GM21576 (cell line): Measurements from ENCODE around the gene TPCN1.
A peak's percentile ranks its signal among the peaks of the same experiment; 100 is the strongest.

Experiments used
- ATAC-seq: cut with Tn5 transposase; IDR thresholded peaks from one replicate; pipeline ENCODE4 v1.9.1; 2021; ENCODE audit warnings: mild to moderate bottlenecking, moderate library complexity; ENCODE audit not compliant: unreplicated experiment

Gene TPCN1

DNA sequence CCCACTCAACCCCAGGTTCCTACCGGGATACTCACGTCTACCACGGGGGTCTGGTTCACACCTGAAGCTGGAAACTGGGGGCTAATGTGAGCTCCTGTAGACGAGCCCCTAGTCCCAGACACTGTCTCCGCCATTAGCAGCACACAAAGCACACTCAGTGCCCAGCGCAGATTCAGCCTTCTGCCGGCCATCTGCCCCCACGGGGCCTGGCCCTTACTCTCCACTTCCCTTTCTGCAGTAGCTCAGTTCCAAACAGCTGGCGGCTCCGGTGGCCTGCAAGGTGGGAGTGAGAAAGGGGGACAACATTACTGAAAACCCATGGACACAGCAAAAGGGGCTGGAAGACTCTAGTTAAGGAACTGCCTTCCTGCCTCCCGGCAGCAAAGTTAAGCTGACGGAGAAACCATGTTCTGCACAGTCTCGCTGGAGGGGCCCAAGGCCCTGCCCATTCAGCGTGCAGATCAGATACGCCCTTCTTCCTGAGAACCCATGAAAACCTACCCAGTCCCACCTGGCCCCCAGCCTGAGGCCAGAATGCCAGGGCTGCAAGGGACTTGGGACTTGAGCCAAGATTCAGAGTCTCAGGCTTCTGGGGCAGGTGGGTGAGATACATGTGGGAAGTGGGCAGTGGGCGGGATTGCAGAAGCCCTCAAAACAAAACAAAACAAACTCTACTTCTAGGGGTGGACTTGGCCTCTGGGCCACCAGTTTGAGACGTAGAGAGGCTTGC is 111.6 kb downstream of the TPCN1 start:
- ATAC-seq, result no peak

DNA sequence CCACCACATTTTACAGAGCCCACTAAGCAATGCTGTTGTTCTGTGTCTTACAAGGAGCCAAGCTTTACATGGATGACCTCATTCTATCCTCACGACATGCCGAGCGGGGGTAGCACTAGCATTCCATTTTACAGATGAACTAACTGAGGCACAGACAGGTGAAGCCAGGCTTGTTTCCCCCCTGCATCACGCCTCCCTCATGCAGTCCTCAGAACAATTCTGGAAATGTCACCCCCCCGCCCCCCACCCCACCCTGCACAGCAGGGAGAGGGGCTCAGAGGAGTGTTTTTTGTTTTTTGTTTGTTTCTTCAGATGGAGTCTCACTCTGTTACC is 112.1 kb downstream of the TPCN1 start:
- ATAC-seq, result no peak

DNA sequence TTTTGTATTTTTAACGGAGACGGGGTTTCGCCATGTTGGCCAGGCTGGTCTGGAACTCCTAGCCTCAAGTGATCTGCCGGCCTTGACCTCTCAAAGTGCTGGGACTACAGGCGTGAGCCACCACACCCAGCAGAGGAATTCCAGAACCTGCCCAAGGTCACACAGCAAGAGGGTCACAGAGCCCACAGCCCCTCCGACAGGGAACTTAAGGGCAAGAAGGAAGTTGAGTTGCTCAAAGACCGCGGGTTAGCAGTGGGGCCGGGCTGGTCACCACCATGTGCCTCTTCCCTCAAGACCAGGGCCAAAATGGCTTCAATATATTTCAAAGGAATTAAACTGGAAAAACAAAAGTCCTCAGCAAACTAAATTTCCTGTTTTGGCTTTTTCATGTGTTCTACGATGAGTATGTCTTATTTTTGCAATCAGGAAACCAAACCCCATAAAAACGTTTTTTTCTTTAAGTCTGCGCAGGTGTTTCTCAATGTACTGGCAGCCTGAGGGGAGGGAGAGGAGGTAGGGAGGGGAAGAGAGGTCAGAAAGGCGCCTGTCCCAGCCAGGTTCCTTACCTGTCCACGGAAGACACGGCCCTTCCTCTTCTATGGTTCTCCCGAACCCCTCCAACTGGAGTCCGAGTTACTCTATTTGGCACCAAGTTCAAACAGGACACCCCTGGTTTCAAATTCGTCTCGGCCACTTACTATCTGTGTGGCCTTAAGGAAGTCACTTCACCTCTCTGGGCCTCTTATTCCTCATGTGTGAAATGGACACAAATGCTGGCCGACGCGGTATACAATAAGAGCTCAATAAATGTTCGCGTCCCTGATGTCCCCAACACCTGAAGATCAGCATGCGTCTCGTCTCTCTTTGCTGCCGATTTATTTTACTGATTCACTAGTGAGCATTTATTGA is 112.9 kb downstream of the TPCN1 start:
- ATAC-seq, result peak; percentile 12

DNA sequence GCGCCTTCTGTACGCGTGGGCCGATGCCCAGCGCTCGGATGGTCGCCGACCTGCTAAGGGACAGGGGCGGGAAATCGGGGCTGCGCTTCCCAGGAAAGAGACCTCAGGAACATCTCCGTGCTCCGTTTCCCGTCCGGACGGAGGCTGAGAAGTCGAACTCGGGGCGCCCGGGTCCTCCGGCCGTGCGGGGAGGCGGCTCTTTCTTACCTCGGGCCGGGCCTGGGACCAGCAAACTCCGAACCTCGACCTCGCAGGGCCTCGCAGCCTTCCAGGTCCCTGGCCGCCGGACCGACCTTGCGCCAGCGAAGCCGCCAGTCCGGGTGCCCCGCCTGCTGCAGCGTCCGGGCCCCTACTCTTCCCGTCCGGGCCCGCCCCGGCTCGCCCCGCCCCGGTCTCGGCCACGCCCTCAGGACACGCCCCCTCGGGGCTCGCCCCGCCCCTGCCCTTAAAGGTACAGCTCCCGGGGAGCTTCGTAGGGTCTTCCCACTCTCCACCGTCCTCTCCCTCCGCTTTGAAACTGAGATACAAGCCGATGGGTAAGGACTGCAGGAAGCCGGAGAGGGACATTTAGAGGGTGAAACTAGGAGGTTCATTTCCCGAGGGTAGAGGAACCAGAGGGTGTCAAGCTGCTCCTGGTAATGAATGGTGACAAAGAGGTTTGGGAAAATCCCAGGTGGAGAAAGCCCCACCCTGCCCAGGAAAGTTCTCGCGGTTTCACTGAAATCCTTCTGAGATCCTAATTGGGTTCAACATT is 113.7 kb downstream of the TPCN1 start, which contains the start of gene SLC8B1:
Gene SLC8B1, minus strand, starts transcription at position 324 of the 754 bp plus-strand sequence. CDS start 2,231 bp downstream, outside the sequence.
- ATAC-seq, result peak; percentile 81

DNA sequence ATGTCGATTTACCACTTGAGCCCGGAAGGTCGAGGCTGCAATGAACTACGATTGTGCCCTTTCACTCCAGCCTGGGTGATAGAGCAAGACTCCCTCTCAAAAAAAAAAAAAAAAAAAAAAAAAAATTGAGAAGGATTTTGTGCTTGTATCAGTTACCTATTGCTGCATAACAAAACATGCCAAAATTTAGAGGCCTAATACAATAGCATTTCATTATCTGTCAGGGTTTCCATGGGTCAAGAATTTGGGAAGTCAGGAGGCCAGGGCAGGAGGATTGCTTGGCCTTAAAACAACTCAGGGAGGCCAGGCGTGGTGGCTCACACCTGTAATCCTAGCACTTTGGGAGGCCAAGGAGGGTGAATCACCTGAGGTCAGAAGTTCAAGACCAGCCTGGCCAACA is 118.3 kb downstream of the TPCN1 start:
- no peak for ATAC-seq

DNA sequence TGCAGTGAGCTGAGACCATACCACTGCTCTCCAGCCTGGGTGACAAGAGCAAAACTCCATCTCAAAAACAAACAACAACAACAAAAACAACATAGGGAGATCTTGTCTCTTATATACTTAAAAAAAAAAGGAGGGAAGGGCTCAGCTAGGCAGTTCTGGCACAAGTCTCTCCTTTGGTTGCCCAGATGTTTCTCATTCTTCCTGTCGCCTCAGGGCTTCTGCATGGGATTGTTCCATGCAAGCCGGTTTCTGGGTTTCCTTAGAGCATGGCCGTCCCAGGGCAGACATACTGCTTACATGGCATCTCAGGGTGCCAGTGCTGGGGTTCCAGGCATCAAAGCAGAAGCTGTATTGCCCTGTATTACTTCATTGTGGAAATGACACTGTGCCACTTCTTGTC is 118.8 kb downstream of the TPCN1 start:
- no peak for ATAC-seq

DNA sequence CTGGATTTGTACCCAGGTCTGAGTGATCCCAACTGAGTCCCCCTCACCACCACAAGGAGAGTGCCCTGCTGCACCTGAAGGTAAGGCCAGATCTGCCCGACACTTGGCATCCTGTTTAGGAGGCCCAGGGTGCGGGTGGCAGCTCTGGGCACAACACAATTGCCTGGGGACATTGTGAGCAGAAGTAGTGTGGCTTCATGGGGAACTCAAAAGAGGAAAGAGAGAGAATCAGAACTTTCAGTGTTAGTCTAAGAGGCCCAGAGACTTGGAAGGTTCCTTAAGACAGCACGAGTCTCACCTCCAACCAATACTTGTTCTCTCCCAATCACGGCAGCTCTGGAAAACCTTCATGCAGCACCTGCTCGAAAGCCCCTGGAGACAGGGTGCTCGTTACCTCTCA is 120.3 kb downstream of the TPCN1 start:
- no peak for ATAC-seq

DNA sequence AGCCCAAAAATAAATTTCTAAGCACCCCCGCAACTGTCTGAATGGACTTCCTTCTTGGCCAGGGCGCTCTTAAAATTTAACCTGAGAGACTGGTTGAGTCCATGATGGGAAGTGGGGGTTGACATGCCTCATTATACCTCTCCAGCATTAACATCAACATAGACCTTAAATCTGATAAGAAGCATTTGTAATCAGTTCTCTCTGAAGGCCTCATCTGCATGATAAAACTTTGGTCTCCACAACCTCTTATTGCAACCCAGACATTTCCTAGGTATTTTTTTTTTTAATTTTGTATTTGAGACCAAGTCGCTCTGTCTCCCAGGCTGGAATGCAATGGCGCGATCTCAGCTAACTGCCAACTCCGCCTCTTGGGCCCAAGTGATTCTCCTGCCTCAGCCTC is 124.1 kb downstream of the TPCN1 start:
- no peak for ATAC-seq

DNA sequence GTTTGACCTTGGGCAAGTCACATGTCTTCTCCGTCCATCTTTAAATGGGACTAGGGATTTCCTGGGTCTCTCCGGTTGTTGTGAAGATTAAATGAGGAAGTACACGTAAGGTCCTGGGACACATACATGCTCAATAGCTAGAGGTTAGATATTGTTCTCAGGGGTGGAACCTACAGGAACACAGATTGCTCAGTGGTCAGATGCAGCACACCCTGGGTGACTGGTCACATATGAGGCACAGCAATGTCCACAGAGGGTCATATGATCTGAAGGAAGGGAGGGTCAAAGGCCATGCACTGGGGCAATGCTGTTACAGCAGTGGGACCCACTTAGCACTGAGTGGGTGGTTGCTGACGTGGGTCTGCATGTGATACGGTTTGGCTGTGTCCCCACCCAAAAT is 125.1 kb downstream of the TPCN1 start:
- no peak for ATAC-seq

DNA sequence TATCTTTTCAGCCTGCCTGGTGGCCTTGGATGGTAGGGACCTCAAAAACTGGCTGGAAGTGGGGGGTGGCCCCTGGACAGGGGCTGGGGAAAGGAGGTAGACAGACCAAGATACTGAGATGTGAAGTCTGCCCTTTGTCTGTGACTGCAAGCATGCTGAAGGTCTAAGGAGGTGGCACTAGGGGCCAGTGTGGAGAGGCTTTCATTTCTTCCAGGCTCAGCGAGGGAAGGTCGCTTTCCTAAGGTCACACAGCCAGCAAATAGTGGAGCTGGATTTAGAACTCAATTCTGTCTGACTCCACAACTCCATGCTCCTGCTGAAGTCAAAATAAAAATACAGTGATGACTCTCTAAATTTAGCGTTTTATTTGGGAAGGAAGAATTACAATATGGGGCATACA is 125.8 kb downstream of the TPCN1 start:
- no peak for ATAC-seq

DNA sequence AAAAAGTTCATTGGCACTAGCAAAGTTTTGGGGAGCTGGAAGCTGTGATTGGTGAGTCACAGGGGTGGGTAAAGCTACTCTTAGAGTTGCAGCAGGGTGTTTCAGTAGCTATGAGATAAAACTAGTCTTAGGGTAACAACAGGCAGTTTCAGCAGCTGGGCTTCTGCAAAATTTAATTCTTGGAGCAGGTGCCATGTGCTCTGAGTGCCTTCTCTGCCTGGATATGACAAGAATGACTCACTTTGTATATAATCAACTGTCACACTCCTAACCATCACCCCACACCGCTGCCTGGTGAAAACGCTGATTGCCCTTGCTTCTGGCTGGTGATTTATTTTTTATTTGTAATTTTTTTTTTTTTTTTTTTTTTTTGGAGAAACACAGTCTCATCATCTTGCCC is 126.6 kb downstream of the TPCN1 start:
- ATAC-seq, result no peak
